SK-N-SH (cell line): ENCODE results near the gene CCNJL. TPM values are rescaled to one million over a fixed set of nuclear protein-coding genes. Genes with fewer than 3 reads are reported as not detected.

Experiments used
- CTCF ChIA-PET: fragments of 300-600, 350-600 bp; formaldehyde crosslinking; extraction: SDS; loops from one replicate; lab custom pipeline; 2021; lab: Yijun Ruan, JAX
- POLR2A ChIA-PET: fragments of 350-600 bp; sonication (Branson Sonifier 250); formaldehyde crosslinking; extraction: SDS; loops from one replicate; lab custom pipeline; 2020; ENCODE audit warnings: antibody characterized with exemption, inconsistent platforms; lab: Yijun Ruan, JAX
- DNase-seq: peaks from one replicate; pipeline ENCODE4 v3.0.0; 2012
- H2AFZ ChIP-seq: fragments of 200-600 bp; sonication (generic); 2 replicates; pipeline ENCODE4 v1.8.1; 2016; ENCODE audit warnings: antibody characterized with exemption, mild to moderate bottlenecking, low read depth
- H3F3A ChIP-seq: fragments of 200-600 bp; sonication (generic); replicated peaks from 2 replicates; pipeline ENCODE3; 2016; ENCODE audit warnings: antibody characterized with exemption, mild to moderate bottlenecking; ENCODE audit not compliant: insufficient read depth
- H3K27ac ChIP-seq, 2 experiments: fragments of 200-500 bp in 1 of 2; fragments of 200-600 bp in 1 of 2; sonication (Bioruptor generic) in 1 of 2; sonication (generic), shearing (Covaris generic) in 1 of 2; 2 replicates each; pipeline versions ENCODE4 v1.5.1 to v1.6.1; 2014 to 2016; ENCODE audit warnings: low read depth in 2 of 2, inconsistent platforms in 1 of 2, low read length in 1 of 2, mild to moderate bottlenecking in 1 of 2, mixed read lengths in 1 of 2
- H3K27me3 ChIP-seq: fragments of 200-600 bp; sonication (generic), shearing (Covaris generic); 2 replicates; pipeline ENCODE4 v1.6.1; 2016; ENCODE audit warnings: mixed run types; ENCODE audit not compliant: insufficient read depth
- H3K36me3 ChIP-seq, 2 experiments: fragments of 200-500 bp in 1 of 2; fragments of 200-600 bp in 1 of 2; sonication (Bioruptor generic) in 1 of 2; sonication (generic) in 1 of 2; replicated peaks in 1 of 2; 2 replicates each; pipeline versions ENCODE3 to v1.5.1; 2014 to 2016; ENCODE audit warnings: low read length in 1 of 2, mild to moderate bottlenecking in 1 of 2; ENCODE audit not compliant: insufficient read depth in 2 of 2, control insufficient read depth in 1 of 2
- H3K4me1 ChIP-seq, 2 experiments: fragments of 200-500 bp in 1 of 2; fragments of 200-600 bp in 1 of 2; sonication (Bioruptor generic) in 1 of 2; sonication (generic), shearing (Covaris generic) in 1 of 2; 2 replicates each; pipeline versions ENCODE4 v1.5.1 to v1.6.1; 2014 to 2016; ENCODE audit warnings: low read depth in 1 of 2, low read length in 1 of 2, mixed run types in 1 of 2; ENCODE audit not compliant: insufficient read depth in 2 of 2, control insufficient read depth in 1 of 2
- H3K4me2 ChIP-seq: fragments of 200-600 bp; sonication (generic), shearing (Covaris generic); 2 replicates; pipeline ENCODE4 v1.6.1; 2017; ENCODE audit warnings: mixed run types
- H3K4me3 ChIP-seq, 2 experiments: fragments of 200-500 bp in 1 of 2; fragments of 200-600 bp in 1 of 2; sonication (Bioruptor generic) in 1 of 2; sonication (generic), shearing (Covaris generic) in 1 of 2; 2 replicates each; pipeline versions ENCODE4 v1.5.1 to v1.8.1; 2014 to 2016; ENCODE audit warnings: low read depth in 2 of 2, inconsistent platforms in 1 of 2, low read length in 1 of 2, mild to moderate bottlenecking in 1 of 2, mixed read lengths in 1 of 2, moderate library complexity in 1 of 2
- H3K79me2 ChIP-seq: fragments of 200-600 bp; sonication (generic); 2 replicates; pipeline ENCODE4 v1.8.1; 2017; ENCODE audit warnings: mild to moderate bottlenecking; ENCODE audit not compliant: insufficient read depth
- H3K9ac ChIP-seq: fragments of 200-600 bp; sonication (generic); 2 replicates; pipeline ENCODE4 v1.6.1; 2017; ENCODE audit warnings: mixed run types
- H3K9me2 ChIP-seq: fragments of 200-600 bp; sonication (generic); 2 replicates; pipeline ENCODE4 v1.6.1; 2017; ENCODE audit warnings: mixed run types
- H3K9me3 ChIP-seq: fragments of 200-600 bp; sonication (generic); 2 replicates; pipeline ENCODE4 v1.6.1; 2017; ENCODE audit warnings: mixed run types, mild to moderate bottlenecking, moderate library complexity
- H4K20me1 ChIP-seq: fragments of 200-600 bp; sonication (generic); 2 replicates; pipeline ENCODE4 v1.6.1; 2017; ENCODE audit warnings: mild to moderate bottlenecking, mixed run types; ENCODE audit not compliant: insufficient read depth
- ELF1 ChIP-seq: IDR thresholded peaks from 2 replicates; pipeline ENCODE4 v1.4.0; 2012
- EZH2phosphoT487 ChIP-seq: fragments of 200-600 bp; sonication (generic); IDR thresholded peaks from 2 replicates; pipeline ENCODE4 v1.6.1; 2017; ENCODE audit warnings: low read depth, mixed run types, mild to moderate bottlenecking, antibody characterized with exemption, moderate library complexity, borderline replicate concordance
- FOSL2 ChIP-seq: IDR thresholded peaks from 2 replicates; pipeline ENCODE4 v1.4.0; 2012; ENCODE audit warnings: low read depth, mild to moderate bottlenecking, moderate library complexity, borderline replicate concordance
- FOXJ3 ChIP-seq: sonication (generic); formaldehyde crosslinking; IDR thresholded peaks from 2 replicates; pipeline ENCODE4 v1.5.1; 2020; ENCODE audit warnings: mild to moderate bottlenecking, missing genetic modification reagents
- FOXM1 ChIP-seq: IDR thresholded peaks from 2 replicates; pipeline ENCODE4 v1.4.0; 2012; ENCODE audit warnings: low read depth, mild to moderate bottlenecking
- GABPA ChIP-seq: IDR thresholded peaks from 2 replicates; pipeline ENCODE4 v1.4.0; 2012; ENCODE audit warnings: low read depth, mild to moderate bottlenecking
- GATA2 ChIP-seq: sonication (generic); formaldehyde crosslinking; IDR thresholded peaks from 2 replicates; pipeline ENCODE4 v1.5.0; 2020; ENCODE audit warnings: mild to moderate bottlenecking, missing genetic modification reagents
- JUND ChIP-seq: IDR thresholded peaks from 2 replicates; pipeline ENCODE4 v1.4.0; 2012
- MXI1 ChIP-seq: IDR thresholded peaks from 2 replicates; pipeline ENCODE4 v1.6.1; 2012; ENCODE audit warnings: mild to moderate bottlenecking, low read depth, low read length, improper control_type of control experiment
- NFIC ChIP-seq: IDR thresholded peaks from 2 replicates; pipeline ENCODE4 v1.4.0; 2012; ENCODE audit warnings: borderline replicate concordance
- RAD21 ChIP-seq: IDR thresholded peaks from 2 replicates; pipeline ENCODE4 v1.6.1; 2012; ENCODE audit warnings: mild to moderate bottlenecking, low read length
- RFX5 ChIP-seq: IDR thresholded peaks from 2 replicates; pipeline ENCODE4 v1.6.1; 2012; ENCODE audit warnings: mild to moderate bottlenecking, improper control_type of control experiment, low read length
- SIN3A ChIP-seq: IDR thresholded peaks from 2 replicates; pipeline ENCODE4 v1.6.1; 2012; ENCODE audit warnings: low read depth, mild to moderate bottlenecking, low read length, moderate library complexity, borderline replicate concordance
- TCF12 ChIP-seq: IDR thresholded peaks from 2 replicates; pipeline ENCODE4 v1.4.0; 2012
- TEAD4 ChIP-seq: IDR thresholded peaks from 2 replicates; pipeline ENCODE4 v1.4.0; 2012; ENCODE audit warnings: mild to moderate bottlenecking, borderline replicate concordance; ENCODE audit not compliant: insufficient read depth
- WGBS: methylation state at CpG from one replicate; pipeline ENCODE4 v1.1.6; 2017; ENCODE audit warnings: low lambda C conversion rate; 5-methylcytosine and 5-hydroxymethylcytosine counted together
- polyA plus RNA-seq, 3 experiments: library from polyadenylated mRNA; depleted of rRNA; stranded (reverse); fragments of >200 nt; gene quantifications; 2 replicates each; pipeline ENCODE4 v1.2.3, GENCODE V29; 2012
- TF ChIP-seq, protein P1 (sequence below): IDR thresholded peaks from 2 replicates; pipeline ENCODE4 v1.4.0; 2012; ENCODE audit warnings: low read depth, borderline replicate concordance
- TF ChIP-seq, protein P2 (sequence below): IDR thresholded peaks from 2 replicates; pipeline ENCODE4 v1.4.0; 2012; ENCODE audit warnings: low read depth
- TF ChIP-seq, protein P3 (sequence below): fragments of 200-600 bp; sonication (generic); IDR thresholded peaks from 2 replicates; pipeline ENCODE4 v1.6.1; 2017; ENCODE audit warnings: antibody characterized with exemption, mild to moderate bottlenecking, moderate library complexity
- TF ChIP-seq, protein P4 (sequence below): IDR thresholded peaks from 2 replicates; pipeline ENCODE4 v1.6.1; 2012; ENCODE audit warnings: mild to moderate bottlenecking, low read depth, low read length, moderate library complexity

The CCNJL gene
- polyA plus RNA-seq, 1 of the 3 experiments (the other 2 are of a cell fraction) = 7.1 TPM

DNA sequence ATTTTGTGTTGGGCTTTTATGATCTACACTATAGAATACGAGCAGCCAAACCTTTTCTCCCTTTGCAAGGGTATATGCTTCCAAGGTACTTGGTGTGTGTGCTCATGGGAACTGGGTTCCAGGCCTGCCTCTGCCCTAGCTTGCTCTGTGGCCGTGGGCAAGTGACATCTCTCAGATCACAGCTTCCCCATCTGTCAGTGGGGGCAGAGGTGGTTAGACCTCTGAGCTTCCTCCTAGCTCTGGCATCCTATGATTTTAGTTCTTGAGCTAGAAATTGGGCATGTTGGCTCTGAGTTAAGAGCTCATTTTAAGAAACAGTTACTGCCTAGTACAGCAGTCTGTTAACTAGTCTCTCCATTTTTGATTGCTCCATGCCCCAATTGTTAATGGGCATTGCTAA lies 12.5 kb upstream of the CCNJL start:
- Histone ChIP-seq H3K27ac (no peak overlapping the region), H3F3A (no peaks in the 10 kb centered on the region), H3K9ac (no peak overlapping the region), H2AFZ (no peak overlapping the region), H3K9me2 (no peaks in the 10 kb centered on the region), H3K79me2 (no peaks in the 10 kb centered on the region), H3K27me3 (no peaks in the 10 kb centered on the region), H3K4me2 (no peak overlapping the region), H3K4me3 (no peak overlapping the region), H3K9me3 (no peaks in the 10 kb centered on the region), H3K36me3 (no peaks in the 10 kb centered on the region), H4K20me1 (no peaks in the 10 kb centered on the region), H3K4me1 (peaks cover 0 to 2% of the 10 kb centered on the region in 2 experiments; a peak in 1 of 4 replicates)
- no peak for TF ChIP-seq FOXJ3 (CRISPR knock-in tag)
- no peak for TF ChIP-seq RAD21
- TF ChIP-seq, protein P1, sequence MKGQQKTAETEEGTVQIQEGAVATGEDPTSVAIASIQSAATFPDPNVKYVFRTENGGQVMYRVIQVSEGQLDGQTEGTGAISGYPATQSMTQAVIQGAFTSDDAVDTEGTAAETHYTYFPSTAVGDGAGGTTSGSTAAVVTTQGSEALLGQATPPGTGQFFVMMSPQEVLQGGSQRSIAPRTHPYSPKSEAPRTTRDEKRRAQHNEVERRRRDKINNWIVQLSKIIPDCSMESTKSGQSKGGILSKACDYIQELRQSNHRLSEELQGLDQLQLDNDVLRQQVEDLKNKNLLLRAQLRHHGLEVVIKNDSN = no peak
- TF ChIP-seq, protein P2, sequence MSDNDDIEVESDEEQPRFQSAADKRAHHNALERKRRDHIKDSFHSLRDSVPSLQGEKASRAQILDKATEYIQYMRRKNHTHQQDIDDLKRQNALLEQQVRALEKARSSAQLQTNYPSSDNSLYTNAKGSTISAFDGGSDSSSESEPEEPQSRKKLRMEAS = no peak
- no peak for TF ChIP-seq SIN3A
- TF ChIP-seq ELF1 = no peak
- no peak for TF ChIP-seq TCF12
- TF ChIP-seq FOSL2 = no peak
- no peak for TF ChIP-seq JUND
- TF ChIP-seq GATA2 (CRISPR knock-in tag) = no peak
- TF ChIP-seq, protein P3, sequence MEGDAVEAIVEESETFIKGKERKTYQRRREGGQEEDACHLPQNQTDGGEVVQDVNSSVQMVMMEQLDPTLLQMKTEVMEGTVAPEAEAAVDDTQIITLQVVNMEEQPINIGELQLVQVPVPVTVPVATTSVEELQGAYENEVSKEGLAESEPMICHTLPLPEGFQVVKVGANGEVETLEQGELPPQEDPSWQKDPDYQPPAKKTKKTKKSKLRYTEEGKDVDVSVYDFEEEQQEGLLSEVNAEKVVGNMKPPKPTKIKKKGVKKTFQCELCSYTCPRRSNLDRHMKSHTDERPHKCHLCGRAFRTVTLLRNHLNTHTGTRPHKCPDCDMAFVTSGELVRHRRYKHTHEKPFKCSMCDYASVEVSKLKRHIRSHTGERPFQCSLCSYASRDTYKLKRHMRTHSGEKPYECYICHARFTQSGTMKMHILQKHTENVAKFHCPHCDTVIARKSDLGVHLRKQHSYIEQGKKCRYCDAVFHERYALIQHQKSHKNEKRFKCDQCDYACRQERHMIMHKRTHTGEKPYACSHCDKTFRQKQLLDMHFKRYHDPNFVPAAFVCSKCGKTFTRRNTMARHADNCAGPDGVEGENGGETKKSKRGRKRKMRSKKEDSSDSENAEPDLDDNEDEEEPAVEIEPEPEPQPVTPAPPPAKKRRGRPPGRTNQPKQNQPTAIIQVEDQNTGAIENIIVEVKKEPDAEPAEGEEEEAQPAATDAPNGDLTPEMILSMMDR = no peak
- TF ChIP-seq EZH2phosphoT487 = no peak
- no peak for TF ChIP-seq RFX5
- TF ChIP-seq MXI1 = no peak
- CTCF ChIA-PET = interaction anchor here (0.8 to 1.6 kb wide), 2 partner anchors 66 to 303 kb away, joined by 3 read pairs; no protein-coding TSS in a partner anchor
- 62% methylated on average over 2 of the region's 2 CpGs for WGBS
- POLR2A ChIA-PET = interaction anchor here (0.6 kb wide), 1 partner anchor 151 kb away, joined by 4 read pairs; no protein-coding TSS in a partner anchor
- no peak for DNase-seq

DNA sequence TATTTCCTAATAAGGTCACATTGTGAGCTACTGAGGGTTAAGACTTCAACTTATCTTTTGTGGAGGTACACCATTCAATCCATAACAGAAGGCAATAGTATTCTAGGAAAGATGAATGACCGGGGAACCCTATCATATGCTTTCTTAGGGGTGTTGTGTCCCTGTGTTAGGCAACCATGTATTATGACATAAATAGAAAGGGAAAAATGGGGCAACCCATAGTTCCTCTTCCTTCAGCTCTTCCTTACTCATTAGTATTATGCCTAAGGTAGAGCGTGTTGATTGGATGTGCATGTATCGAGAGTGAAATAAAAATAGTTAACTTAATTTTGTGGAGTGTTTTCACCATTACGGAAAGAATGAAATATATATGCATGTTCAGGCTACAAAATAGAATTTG lies 6.0 kb upstream of the CCNJL start:
- H3K9me3 ChIP-seq = no peaks in the 10 kb centered on the region
- no peak for DNase-seq
- 90% methylated on average over 4 of the region's 4 CpGs for WGBS
- H3K4me3 ChIP-seq = no peak overlapping the region
- no peaks in the 10 kb centered on the region for H3K27me3 ChIP-seq
- H3K9me2 ChIP-seq = no peaks in the 10 kb centered on the region
- H3F3A ChIP-seq = no peaks in the 10 kb centered on the region
- no peak overlapping the region for H3K27ac ChIP-seq
- H3K79me2 ChIP-seq = no peaks in the 10 kb centered on the region
- H3K4me2 ChIP-seq = no peak overlapping the region
- no peak overlapping the region for H3K9ac ChIP-seq
- POLR2A ChIA-PET = no interaction called here
- H4K20me1 ChIP-seq = no peaks in the 10 kb centered on the region
- H2AFZ ChIP-seq = no peak overlapping the region
- CTCF ChIA-PET = interaction anchor here (0.8 kb wide), 1 partner anchor 72 kb away, joined by 3 read pairs; no protein-coding TSS in a partner anchor
- no peaks in the 10 kb centered on the region for H3K36me3 ChIP-seq
- peaks cover 2 to 6% of the 10 kb centered on the region in 2 experiments; a peak in 2 of 4 replicates for H3K4me1 ChIP-seq
- TF ChIP-seq RFX5 (no peak), NFIC (no peak), TEAD4 (no peak), TCF12 (no peak), GABPA (no peak), FOXM1 (no peak), MXI1 (no peak)
- TF ChIP-seq, protein P3 = no peak
- TF ChIP-seq, protein P4, sequence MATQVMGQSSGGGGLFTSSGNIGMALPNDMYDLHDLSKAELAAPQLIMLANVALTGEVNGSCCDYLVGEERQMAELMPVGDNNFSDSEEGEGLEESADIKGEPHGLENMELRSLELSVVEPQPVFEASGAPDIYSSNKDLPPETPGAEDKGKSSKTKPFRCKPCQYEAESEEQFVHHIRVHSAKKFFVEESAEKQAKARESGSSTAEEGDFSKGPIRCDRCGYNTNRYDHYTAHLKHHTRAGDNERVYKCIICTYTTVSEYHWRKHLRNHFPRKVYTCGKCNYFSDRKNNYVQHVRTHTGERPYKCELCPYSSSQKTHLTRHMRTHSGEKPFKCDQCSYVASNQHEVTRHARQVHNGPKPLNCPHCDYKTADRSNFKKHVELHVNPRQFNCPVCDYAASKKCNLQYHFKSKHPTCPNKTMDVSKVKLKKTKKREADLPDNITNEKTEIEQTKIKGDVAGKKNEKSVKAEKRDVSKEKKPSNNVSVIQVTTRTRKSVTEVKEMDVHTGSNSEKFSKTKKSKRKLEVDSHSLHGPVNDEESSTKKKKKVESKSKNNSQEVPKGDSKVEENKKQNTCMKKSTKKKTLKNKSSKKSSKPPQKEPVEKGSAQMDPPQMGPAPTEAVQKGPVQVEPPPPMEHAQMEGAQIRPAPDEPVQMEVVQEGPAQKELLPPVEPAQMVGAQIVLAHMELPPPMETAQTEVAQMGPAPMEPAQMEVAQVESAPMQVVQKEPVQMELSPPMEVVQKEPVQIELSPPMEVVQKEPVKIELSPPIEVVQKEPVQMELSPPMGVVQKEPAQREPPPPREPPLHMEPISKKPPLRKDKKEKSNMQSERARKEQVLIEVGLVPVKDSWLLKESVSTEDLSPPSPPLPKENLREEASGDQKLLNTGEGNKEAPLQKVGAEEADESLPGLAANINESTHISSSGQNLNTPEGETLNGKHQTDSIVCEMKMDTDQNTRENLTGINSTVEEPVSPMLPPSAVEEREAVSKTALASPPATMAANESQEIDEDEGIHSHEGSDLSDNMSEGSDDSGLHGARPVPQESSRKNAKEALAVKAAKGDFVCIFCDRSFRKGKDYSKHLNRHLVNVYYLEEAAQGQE = no peak
